ENCODE data around the gene LSM2.

Gene LSM2

GRCh38 chr6:31762356-31762755 is 44.4 kb downstream of the LSM2 start, which contains the start of gene SAPCD1:
Gene SAPCD1, plus strand, starts transcription at chr6:31762656. Its CDS starts 399 bp downstream, at chr6:31763055.
- no peak within 1 kb of the TSS for H3K4me3 ChIP-seq (ENCODE audit: low read length)
- no peak for TF ChIP-seq CTCF (conservative IDR thresholded peaks at IDR 0.05; ENCODE audit: low read depth, low read length)
- DNase-seq (ENCODE audit: low read depth) = no peak

GRCh38 chr6:31761343-31761742 is 45.4 kb downstream of the LSM2 start:
- H3K4me3 ChIP-seq (ENCODE audit: low read length) = no peak overlapping the region
- DNase-seq (ENCODE audit: low read depth) = no peak
- no peak for TF ChIP-seq CTCF (conservative IDR thresholded peaks at IDR 0.05; ENCODE audit: low read depth, low read length)

- no peak for TF ChIP-seq CTCF (conservative IDR thresholded peaks at IDR 0.05; ENCODE audit: low read depth, low read length)
- H3K4me3 ChIP-seq (ENCODE audit: low read length) = no peak overlapping the region
- no peak for DNase-seq (ENCODE audit: low read depth)
Observed at GRCh38 chr6:31760790-31761189, 46.0 kb downstream of the LSM2 start.

GRCh38 chr6:31758281-31758680 is 48.5 kb downstream of the LSM2 start:
- TF ChIP-seq CTCF (conservative IDR thresholded peaks at IDR 0.05; ENCODE audit: low read depth, low read length) = no peak
- DNase-seq (ENCODE audit: low read depth) = no peak
- no peak overlapping the region for H3K4me3 ChIP-seq (ENCODE audit: low read length)

- no peak for TF ChIP-seq CTCF (conservative IDR thresholded peaks at IDR 0.05; ENCODE audit: low read depth, low read length)
- DNase-seq (ENCODE audit: low read depth) = no peak
- no peak overlapping the region for H3K4me3 ChIP-seq (ENCODE audit: low read length)
Observed at GRCh38 chr6:31752739-31753319, 53.9 kb downstream of the LSM2 start.

- DNase-seq (ENCODE audit: low read depth) = no peak
- no peak overlapping the region for H3K4me3 ChIP-seq (ENCODE audit: low read length)
- no peak for TF ChIP-seq CTCF (conservative IDR thresholded peaks at IDR 0.05; ENCODE audit: low read depth, low read length)
Observed at GRCh38 chr6:31750411-31751022, 56.2 kb downstream of the LSM2 start.

All from retinal pigment epithelial cell (primary cell).